Measurements from ENCODE around the gene MALRD1. TPM values are rescaled to one million over a fixed set of nuclear protein-coding genes. Genes with fewer than 3 reads are reported as not detected.

The MALRD1 gene
- total RNA-seq, 4 donors from 2014 or later: 0.23 TPM; not detected in 3

GRCh38 chr10:19367176-19367575 lies 318.6 kb downstream of the MALRD1 start:
- 74 to 84% methylated on average over 2 of the region's 2 CpGs for WGBS, 2 donors
- no peak for DNase-seq (ENCODE audit: low spot score in 2 of 2)
- no peak for TF ChIP-seq CTCF (IDR thresholded peaks at IDR 0.05)
- no peak for TF ChIP-seq POLR2A (IDR thresholded peaks at IDR 0.05)
- intact Hi-C loops (cut with DNase I; ENCODE audit: low total_unique reads): no loop called here
- no peak overlapping the region for H3K4me3 ChIP-seq (ENCODE audit: low read depth, poor library complexity, severe bottlenecking)

- intact Hi-C loops (cut with DNase I; ENCODE audit: low total_unique reads): no loop called here
- 55 to 62% methylated on average over 3 of the region's 3 CpGs for WGBS, 2 donors
- no peak for DNase-seq (ENCODE audit: low spot score in 2 of 2)
- H3K4me3 ChIP-seq (ENCODE audit: low read depth, poor library complexity, severe bottlenecking): no peak overlapping the region
- TF ChIP-seq CTCF (IDR thresholded peaks at IDR 0.05) (no peak), POLR2A (IDR thresholded peaks at IDR 0.05) (no peak)
These were observed 325.4 kb downstream of the MALRD1 start for GRCh38 chr10:19373988-19374387.

- H3K4me3 ChIP-seq (ENCODE audit: low read depth, poor library complexity, severe bottlenecking): no peak overlapping the region
- no peak for DNase-seq (ENCODE audit: low spot score in 2 of 2)
- no peak for TF ChIP-seq POLR2A (IDR thresholded peaks at IDR 0.05)
- TF ChIP-seq CTCF (IDR thresholded peaks at IDR 0.05): no peak
- intact Hi-C loops (cut with DNase I; ENCODE audit: low total_unique reads): no loop called here
- 81% methylated on average over 3 of the region's 3 CpGs for WGBS, 2 donors
These were observed 337.3 kb downstream of the MALRD1 start for GRCh38 chr10:19385846-19386450.

DNA sequence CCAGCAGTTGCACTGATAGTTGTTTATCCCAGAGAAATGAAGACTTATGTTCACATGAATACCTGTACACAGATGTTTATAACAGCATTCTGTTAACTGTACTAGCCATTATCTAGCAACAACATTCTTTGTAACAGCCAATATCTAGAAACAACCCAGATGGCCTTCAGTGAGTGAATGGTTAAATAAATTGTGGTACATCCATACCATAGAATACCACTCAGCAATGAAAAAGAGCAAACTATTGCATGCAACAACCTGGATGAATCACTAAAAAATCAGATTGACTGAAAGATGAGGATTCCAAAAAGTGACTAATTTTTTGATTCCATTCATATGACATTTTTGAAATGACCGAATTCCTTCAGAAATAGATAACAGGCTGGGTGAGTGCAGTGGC lies 360.3 kb downstream of the MALRD1 start:
- 93 to 95% methylated on average over 1 of the region's 1 CpG for whole genome bisulfite sequencing, 2 donors
- DNase-seq (ENCODE audit: low spot score in 2 of 2): no peak
- H3K4me3 ChIP-seq (ENCODE audit: low read depth, poor library complexity, severe bottlenecking): no peak overlapping the region
- intact Hi-C loops (cut with DNase I; ENCODE audit: low total_unique reads): no loop called here
- TF ChIP-seq POLR2A (IDR thresholded peaks at IDR 0.05): no peak
- TF ChIP-seq CTCF (IDR thresholded peaks at IDR 0.05): no peak

GRCh38 chr10:19411119-19411518 lies 362.5 kb downstream of the MALRD1 start:
- TF ChIP-seq POLR2A (IDR thresholded peaks at IDR 0.05): no peak
- no peak for TF ChIP-seq CTCF (IDR thresholded peaks at IDR 0.05)
- intact Hi-C loops (cut with DNase I; ENCODE audit: low total_unique reads): no loop called here
- WGBS, 2 donors: 79 to 83% methylated on average over 2 of the region's 2 CpGs
- no peak overlapping the region for H3K4me3 ChIP-seq (ENCODE audit: low read depth, poor library complexity, severe bottlenecking)
- no peak for DNase-seq (ENCODE audit: low spot score in 2 of 2)

DNA sequence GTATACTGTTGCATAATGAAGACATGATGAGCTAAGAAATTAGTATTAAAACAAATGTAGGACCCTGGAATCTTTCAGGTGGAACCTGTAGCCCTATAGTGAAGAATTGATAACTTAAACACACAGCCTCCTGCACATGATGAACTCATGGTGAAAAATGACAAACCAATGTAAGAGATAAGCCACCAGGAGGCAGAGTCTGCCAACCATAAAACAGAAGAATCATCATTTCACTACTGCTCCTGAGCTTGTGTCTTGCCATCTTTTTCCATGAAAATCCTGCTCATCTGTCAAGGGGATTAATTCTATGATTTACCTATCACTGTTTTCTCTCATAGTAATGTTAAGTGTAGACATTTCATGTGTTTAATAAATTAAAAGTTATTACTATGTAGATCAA lies 363.9 kb downstream of the MALRD1 start:
- intact Hi-C loops (cut with DNase I; ENCODE audit: low total_unique reads): no loop called here
- H3K4me3 ChIP-seq (ENCODE audit: low read depth, poor library complexity, severe bottlenecking): no peak overlapping the region
- no peak for TF ChIP-seq POLR2A (IDR thresholded peaks at IDR 0.05)
- no peak for TF ChIP-seq CTCF (IDR thresholded peaks at IDR 0.05)
- DNase-seq (ENCODE audit: low spot score in 2 of 2): no peak

All from lower leg skin (tissue), 4 donors.